HepG2 (cell line): Measurements from ENCODE around the gene PTPMT1. TPM values are rescaled to one million over a fixed set of nuclear protein-coding genes. Genes with fewer than 3 reads are reported as not detected.

Experiments used
- GABPA ChIP-seq, 2 experiments: IDR thresholded peaks; 2 replicates each; pipeline ENCODE4 v1.6.1; 2011 to 2016; ENCODE audit warnings: low read depth in 2 of 2, low read length in 1 of 2, missing biosample characterization in 1 of 2, missing genetic modification characterization in 1 of 2
- KDM5A ChIP-seq: fragments of 200-600 bp; sonication (generic); IDR thresholded peaks from 2 replicates; pipeline ENCODE4 v1.7.0; 2018; ENCODE audit warnings: antibody characterized with exemption, mild to moderate bottlenecking, low read length, borderline replicate concordance
- KMT2B ChIP-seq: IDR thresholded peaks from 2 replicates; pipeline ENCODE4 v1.6.1; 2016; ENCODE audit warnings: missing genetic modification reagents, missing compliant biosample characterization
- MEIS1 ChIP-seq: sonication (generic); formaldehyde crosslinking; IDR thresholded peaks from 2 replicates; pipeline ENCODE4 v1.9.0; 2021; ENCODE audit warnings: mild to moderate bottlenecking, missing genetic modification reagents, moderate library complexity, borderline replicate concordance
- SP1 ChIP-seq, 2 experiments: fragments of 450-650 bp in 1 of 2; sonication (generic) in 1 of 2; formaldehyde crosslinking in 1 of 2; IDR thresholded peaks; 2 replicates each; pipeline versions ENCODE4 v1.4.0 to v1.6.1; 2016 to 2020; ENCODE audit warnings: missing genetic modification reagents in 1 of 2
- TOE1 ChIP-seq: sonication (generic); formaldehyde crosslinking; IDR thresholded peaks from 2 replicates; pipeline ENCODE4 v1.4.0; 2020; ENCODE audit warnings: mild to moderate bottlenecking, missing genetic modification reagents
- ZFP36 ChIP-seq: fragments of 150-350 bp; IDR thresholded peaks from 2 replicates; pipeline ENCODE4 v1.6.1; 2018; ENCODE audit warnings: borderline replicate concordance, low read length, low read depth; ENCODE audit not compliant: partially characterized antibody
- ZNF230 ChIP-seq: sonication (generic); formaldehyde crosslinking; IDR thresholded peaks from 2 replicates; pipeline ENCODE4 v1.4.0; 2020; ENCODE audit warnings: mild to moderate bottlenecking, missing genetic modification reagents
- ZNF260 ChIP-seq: sonication (generic); formaldehyde crosslinking; IDR thresholded peaks from 2 replicates; pipeline ENCODE4 v1.4.0; 2020; ENCODE audit warnings: missing genetic modification reagents, low read depth, mild to moderate bottlenecking, borderline replicate concordance
- ZNF282 ChIP-seq: fragments of 450-650 bp; IDR thresholded peaks from 2 replicates; pipeline ENCODE4 v1.6.1; 2018; ENCODE audit not compliant: partially characterized antibody
- polyA plus RNA-seq, 8 experiments: library from polyadenylated mRNA; depleted of rRNA in 3 of 8; stranded (reverse) in 7 of 8; unstranded in 1 of 8; fragments of >200 nt; fragmentation: Illumina TruSeq in 4 of 8; extraction: Trizol in 4 of 8; gene quantifications; 2 replicates each; pipeline versions ENCODE4 v1.2.1 to v1.2.3, GENCODE V29; 2011 to 2016; ENCODE audit warnings: low read depth in 4 of 8, missing spikeins in 1 of 8, mixed read lengths in 1 of 8; ENCODE audit not compliant: insufficient read depth in 1 of 8
- total RNA-seq, 5 experiments: library from RNA; depleted of rRNA; stranded (reverse); fragments of >200 nt; fragmentation: Illumina TruSeq; extraction: Trizol; gene quantifications; 2 replicates each; pipeline ENCODE4 v1.2.3, GENCODE V29; 2016; ENCODE audit warnings: low read depth in 1 of 5
- TF ChIP-seq, protein P1 (sequence below): sonication (generic); formaldehyde crosslinking; IDR thresholded peaks from 2 replicates; pipeline ENCODE4 v1.8.0; 2022; ENCODE audit warnings: missing genetic modification reagents, mild to moderate bottlenecking, moderate library complexity, borderline replicate concordance
- TF ChIP-seq, protein P2 (sequence below): sonication (generic); formaldehyde crosslinking; IDR thresholded peaks from 2 replicates; pipeline ENCODE4 v1.4.0; 2020; ENCODE audit warnings: mild to moderate bottlenecking, missing genetic modification reagents
- TF ChIP-seq, protein P3 (sequence below): sonication (generic); formaldehyde crosslinking; IDR thresholded peaks from 2 replicates; pipeline ENCODE4 v1.8.0; 2022; ENCODE audit warnings: missing genetic modification reagents, mild to moderate bottlenecking, borderline replicate concordance
- TF ChIP-seq, protein P4 (sequence below): IDR thresholded peaks from 2 replicates; pipeline ENCODE4 v1.6.1; 2016; ENCODE audit warnings: low read depth
- TF ChIP-seq, protein P5 (sequence below): sonication (generic); formaldehyde crosslinking; IDR thresholded peaks from 2 replicates; pipeline ENCODE4 v1.4.0; 2020; ENCODE audit warnings: missing genetic modification reagents, mild to moderate bottlenecking, borderline replicate concordance

PTPMT1 gene
- total and polyA plus RNA-seq, 2 of the 13 experiments (the other 11 are each of a cell fraction or from before 2014, with no cell fraction given) = 55.6 to 129 TPM

DNA sequence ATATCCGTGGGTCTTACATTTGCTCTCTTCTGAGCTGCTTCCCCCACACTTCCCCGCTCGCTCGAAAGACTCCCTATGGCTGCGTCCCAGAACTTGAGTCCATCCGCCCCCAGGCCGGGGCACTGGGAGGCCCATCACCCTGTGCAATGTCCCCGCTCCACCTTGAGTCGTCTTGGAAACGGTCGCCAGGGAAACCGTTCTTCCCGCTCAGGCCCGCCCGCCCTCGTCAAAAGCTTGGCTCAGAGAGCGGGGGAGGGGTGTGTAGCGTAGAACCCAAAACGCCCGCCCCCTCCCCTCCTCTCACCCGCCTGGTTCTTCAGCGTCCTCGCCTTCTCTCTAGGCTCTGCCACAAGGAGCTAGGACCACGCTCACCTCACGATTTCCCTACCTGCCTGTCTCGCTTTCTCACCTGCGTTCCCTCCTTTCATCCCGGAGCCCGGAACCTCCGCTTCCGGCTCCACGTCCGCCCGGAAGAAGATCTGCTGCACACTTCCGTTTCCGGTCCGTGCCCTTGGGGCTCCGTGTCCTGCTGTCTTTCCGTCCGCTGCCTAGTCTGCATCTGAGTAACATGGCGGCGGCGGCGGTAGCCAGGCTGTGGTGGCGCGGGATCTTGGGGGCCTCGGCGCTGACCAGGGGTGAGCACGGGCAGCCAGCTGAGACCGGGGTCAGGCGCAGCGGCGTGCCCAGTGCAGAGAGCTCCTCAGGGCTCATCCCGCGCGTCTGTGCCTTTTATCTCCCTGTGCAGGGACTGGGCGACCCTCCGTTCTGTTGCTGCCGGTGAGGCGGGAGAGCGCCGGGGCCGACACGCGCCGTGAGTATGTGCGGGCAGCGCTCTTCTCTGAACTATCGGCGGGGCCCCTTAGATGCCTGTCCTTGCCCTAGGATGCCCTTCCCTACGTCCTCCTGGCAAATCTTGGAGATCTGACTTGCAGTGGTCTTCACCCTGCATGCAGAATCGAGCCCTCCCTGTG, 13.4 kb downstream of the PTPMT1 start, which contains the start of the genes KBTBD4 and NDUFS3 (continued):
- TF ChIP-seq, protein P1, sequence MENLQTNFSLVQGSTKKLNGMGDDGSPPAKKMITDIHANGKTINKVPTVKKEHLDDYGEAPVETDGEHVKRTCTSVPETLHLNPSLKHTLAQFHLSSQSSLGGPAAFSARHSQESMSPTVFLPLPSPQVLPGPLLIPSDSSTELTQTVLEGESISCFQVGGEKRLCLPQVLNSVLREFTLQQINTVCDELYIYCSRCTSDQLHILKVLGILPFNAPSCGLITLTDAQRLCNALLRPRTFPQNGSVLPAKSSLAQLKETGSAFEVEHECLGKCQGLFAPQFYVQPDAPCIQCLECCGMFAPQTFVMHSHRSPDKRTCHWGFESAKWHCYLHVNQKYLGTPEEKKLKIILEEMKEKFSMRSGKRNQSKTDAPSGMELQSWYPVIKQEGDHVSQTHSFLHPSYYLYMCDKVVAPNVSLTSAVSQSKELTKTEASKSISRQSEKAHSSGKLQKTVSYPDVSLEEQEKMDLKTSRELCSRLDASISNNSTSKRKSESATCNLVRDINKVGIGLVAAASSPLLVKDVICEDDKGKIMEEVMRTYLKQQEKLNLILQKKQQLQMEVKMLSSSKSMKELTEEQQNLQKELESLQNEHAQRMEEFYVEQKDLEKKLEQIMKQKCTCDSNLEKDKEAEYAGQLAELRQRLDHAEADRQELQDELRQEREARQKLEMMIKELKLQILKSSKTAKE = peak; percentile 47; the same call in 1 of the 2 replicates
- TF ChIP-seq GABPA (IDR thresholded peaks at IDR 0.05; ENCODE audit: low read depth, low read length) = peak; percentile 100
- peak; percentile 99 for TF ChIP-seq GABPA (CRISPR knock-in tag; IDR thresholded peaks at IDR 0.05; ENCODE audit: low read depth)
- TF ChIP-seq ZFP36 = no peak
- TF ChIP-seq, protein P2, sequence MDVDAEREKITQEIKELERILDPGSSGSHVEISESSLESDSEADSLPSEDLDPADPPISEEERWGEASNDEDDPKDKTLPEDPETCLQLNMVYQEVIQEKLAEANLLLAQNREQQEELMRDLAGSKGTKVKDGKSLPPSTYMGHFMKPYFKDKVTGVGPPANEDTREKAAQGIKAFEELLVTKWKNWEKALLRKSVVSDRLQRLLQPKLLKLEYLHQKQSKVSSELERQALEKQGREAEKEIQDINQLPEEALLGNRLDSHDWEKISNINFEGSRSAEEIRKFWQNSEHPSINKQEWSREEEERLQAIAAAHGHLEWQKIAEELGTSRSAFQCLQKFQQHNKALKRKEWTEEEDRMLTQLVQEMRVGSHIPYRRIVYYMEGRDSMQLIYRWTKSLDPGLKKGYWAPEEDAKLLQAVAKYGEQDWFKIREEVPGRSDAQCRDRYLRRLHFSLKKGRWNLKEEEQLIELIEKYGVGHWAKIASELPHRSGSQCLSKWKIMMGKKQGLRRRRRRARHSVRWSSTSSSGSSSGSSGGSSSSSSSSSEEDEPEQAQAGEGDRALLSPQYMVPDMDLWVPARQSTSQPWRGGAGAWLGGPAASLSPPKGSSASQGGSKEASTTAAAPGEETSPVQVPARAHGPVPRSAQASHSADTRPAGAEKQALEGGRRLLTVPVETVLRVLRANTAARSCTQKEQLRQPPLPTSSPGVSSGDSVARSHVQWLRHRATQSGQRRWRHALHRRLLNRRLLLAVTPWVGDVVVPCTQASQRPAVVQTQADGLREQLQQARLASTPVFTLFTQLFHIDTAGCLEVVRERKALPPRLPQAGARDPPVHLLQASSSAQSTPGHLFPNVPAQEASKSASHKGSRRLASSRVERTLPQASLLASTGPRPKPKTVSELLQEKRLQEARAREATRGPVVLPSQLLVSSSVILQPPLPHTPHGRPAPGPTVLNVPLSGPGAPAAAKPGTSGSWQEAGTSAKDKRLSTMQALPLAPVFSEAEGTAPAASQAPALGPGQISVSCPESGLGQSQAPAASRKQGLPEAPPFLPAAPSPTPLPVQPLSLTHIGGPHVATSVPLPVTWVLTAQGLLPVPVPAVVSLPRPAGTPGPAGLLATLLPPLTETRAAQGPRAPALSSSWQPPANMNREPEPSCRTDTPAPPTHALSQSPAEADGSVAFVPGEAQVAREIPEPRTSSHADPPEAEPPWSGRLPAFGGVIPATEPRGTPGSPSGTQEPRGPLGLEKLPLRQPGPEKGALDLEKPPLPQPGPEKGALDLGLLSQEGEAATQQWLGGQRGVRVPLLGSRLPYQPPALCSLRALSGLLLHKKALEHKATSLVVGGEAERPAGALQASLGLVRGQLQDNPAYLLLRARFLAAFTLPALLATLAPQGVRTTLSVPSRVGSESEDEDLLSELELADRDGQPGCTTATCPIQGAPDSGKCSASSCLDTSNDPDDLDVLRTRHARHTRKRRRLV = no peak
- peak; percentile 100 for TF ChIP-seq KDM5A
- TF ChIP-seq, protein P3, sequence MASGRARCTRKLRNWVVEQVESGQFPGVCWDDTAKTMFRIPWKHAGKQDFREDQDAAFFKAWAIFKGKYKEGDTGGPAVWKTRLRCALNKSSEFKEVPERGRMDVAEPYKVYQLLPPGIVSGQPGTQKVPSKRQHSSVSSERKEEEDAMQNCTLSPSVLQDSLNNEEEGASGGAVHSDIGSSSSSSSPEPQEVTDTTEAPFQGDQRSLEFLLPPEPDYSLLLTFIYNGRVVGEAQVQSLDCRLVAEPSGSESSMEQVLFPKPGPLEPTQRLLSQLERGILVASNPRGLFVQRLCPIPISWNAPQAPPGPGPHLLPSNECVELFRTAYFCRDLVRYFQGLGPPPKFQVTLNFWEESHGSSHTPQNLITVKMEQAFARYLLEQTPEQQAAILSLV (CRISPR knock-in tag) = peak; percentile 65; the same call in 1 of the 2 replicates
- TF ChIP-seq SP1 (IDR thresholded peaks at IDR 0.05) = no peak
- peak; percentile 94 for TF ChIP-seq SP1 (CRISPR knock-in tag; IDR thresholded peaks at IDR 0.05)
- TF ChIP-seq, protein P4, sequence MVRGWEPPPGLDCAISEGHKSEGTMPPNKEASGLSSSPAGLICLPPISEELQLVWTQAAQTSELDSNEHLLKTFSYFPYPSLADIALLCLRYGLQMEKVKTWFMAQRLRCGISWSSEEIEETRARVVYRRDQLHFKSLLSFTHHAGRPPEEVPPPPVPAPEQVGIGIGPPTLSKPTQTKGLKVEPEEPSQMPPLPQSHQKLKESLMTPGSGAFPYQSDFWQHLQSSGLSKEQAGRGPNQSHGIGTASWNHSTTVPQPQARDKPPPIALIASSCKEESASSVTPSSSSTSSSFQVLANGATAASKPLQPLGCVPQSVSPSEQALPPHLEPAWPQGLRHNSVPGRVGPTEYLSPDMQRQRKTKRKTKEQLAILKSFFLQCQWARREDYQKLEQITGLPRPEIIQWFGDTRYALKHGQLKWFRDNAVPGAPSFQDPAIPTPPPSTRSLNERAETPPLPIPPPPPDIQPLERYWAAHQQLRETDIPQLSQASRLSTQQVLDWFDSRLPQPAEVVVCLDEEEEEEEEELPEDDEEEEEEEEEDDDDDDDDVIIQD (CRISPR knock-in tag) = no peak
- TF ChIP-seq MEIS1 (CRISPR knock-in tag) = 0 out of 2 replicates have a peak, but pooled peaks have one; percentile 48
- TF ChIP-seq, protein P5, sequence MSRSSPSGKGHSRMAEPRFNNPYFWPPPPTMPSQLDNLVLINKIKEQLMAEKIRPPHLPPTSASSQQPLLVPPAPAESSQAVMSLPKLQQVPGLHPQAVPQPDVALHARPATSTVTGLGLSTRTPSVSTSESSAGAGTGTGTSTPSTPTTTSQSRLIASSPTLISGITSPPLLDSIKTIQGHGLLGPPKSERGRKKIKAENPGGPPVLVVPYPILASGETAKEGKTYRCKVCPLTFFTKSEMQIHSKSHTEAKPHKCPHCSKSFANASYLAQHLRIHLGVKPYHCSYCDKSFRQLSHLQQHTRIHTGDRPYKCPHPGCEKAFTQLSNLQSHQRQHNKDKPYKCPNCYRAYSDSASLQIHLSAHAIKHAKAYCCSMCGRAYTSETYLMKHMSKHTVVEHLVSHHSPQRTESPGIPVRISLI = peak; percentile 60
- TF ChIP-seq KMT2B (CRISPR knock-in tag) = peak; percentile 98
- no peak for TF ChIP-seq ZNF282
- TF ChIP-seq ZNF260 = no peak
- peak; percentile 81; the same call in 1 of the 2 replicates for TF ChIP-seq ZNF230 (CRISPR knock-in tag)
- TF ChIP-seq TOE1 (CRISPR knock-in tag) = peak; percentile 64; the same call in 1 of the 2 replicates
